ENCODE data around the gene TMCO4.
A peak's percentile ranks its signal among the peaks of the same experiment; 100 is the strongest.

TMCO4 gene

GRCh38 chr1:19723874-19724273 is 75.8 kb downstream of the TMCO4 start:
- DNase-seq (ENCODE audit: extremely low read depth in 1 of 2, low read depth in 1 of 2), result no peak

- DNase-seq (ENCODE audit: extremely low read depth in 1 of 2, low read depth in 1 of 2), result no peak
These were observed 78.7 kb downstream of the TMCO4 start for GRCh38 chr1:19720973-19721372.

GRCh38 chr1:19720174-19720573 is 79.5 kb downstream of the TMCO4 start:
- no peak for DNase-seq (ENCODE audit: extremely low read depth in 1 of 2, low read depth in 1 of 2)

- no peak for DNase-seq (ENCODE audit: extremely low read depth in 1 of 2, low read depth in 1 of 2)
These were observed 82.2 kb downstream of the TMCO4 start for GRCh38 chr1:19717467-19717866.

- peak; percentile 59 to 68 for DNase-seq (ENCODE audit: extremely low read depth in 1 of 2, low read depth in 1 of 2)
These were observed 84.1 kb downstream of the TMCO4 start for GRCh38 chr1:19715334-19716203.

- DNase-seq (ENCODE audit: extremely low read depth in 1 of 2, low read depth in 1 of 2), result no peak
These were observed 86.8 kb downstream of the TMCO4 start for GRCh38 chr1:19712928-19713327.

- no peak for DNase-seq (ENCODE audit: extremely low read depth in 1 of 2, low read depth in 1 of 2)
These were observed 88.7 kb downstream of the TMCO4 start for GRCh38 chr1:19710825-19711611.

- no peak for DNase-seq (ENCODE audit: extremely low read depth in 1 of 2, low read depth in 1 of 2)
These were observed 90.4 kb downstream of the TMCO4 start for GRCh38 chr1:19709260-19709793.

- DNase-seq (ENCODE audit: extremely low read depth in 1 of 2, low read depth in 1 of 2), result no peak
These were observed 91.1 kb downstream of the TMCO4 start for GRCh38 chr1:19708567-19709110.

GRCh38 chr1:19706136-19706535 is 93.6 kb downstream of the TMCO4 start:
- DNase-seq (ENCODE audit: extremely low read depth in 1 of 2, low read depth in 1 of 2), result no peak

GRCh38 chr1:19705464-19705863 is 94.3 kb downstream of the TMCO4 start:
- DNase-seq (ENCODE audit: extremely low read depth in 1 of 2, low read depth in 1 of 2), result no peak

- DNase-seq (ENCODE audit: extremely low read depth in 1 of 2, low read depth in 1 of 2), result peak; percentile 10 to 44
These were observed 95.2 kb downstream of the TMCO4 start for GRCh38 chr1:19704247-19705113.

GRCh38 chr1:19703280-19703679 is 96.4 kb downstream of the TMCO4 start:
- no peak for DNase-seq (ENCODE audit: extremely low read depth in 1 of 2, low read depth in 1 of 2)

GRCh38 chr1:19700079-19700777 is 99.5 kb downstream of the TMCO4 start:
- no peak for DNase-seq (ENCODE audit: extremely low read depth in 1 of 2, low read depth in 1 of 2)

- DNase-seq (ENCODE audit: extremely low read depth in 1 of 2, low read depth in 1 of 2), result no peak
These were observed 101.5 kb downstream of the TMCO4 start for GRCh38 chr1:19698181-19698580.

- no peak for DNase-seq (ENCODE audit: extremely low read depth in 1 of 2, low read depth in 1 of 2)
These were observed 102.9 kb downstream of the TMCO4 start for GRCh38 chr1:19696820-19697219.

- DNase-seq (ENCODE audit: extremely low read depth in 1 of 2, low read depth in 1 of 2), result no peak
These were observed 103.9 kb downstream of the TMCO4 start for GRCh38 chr1:19695772-19696171.

GRCh38 chr1:19694298-19694697 is 105.4 kb downstream of the TMCO4 start:
- DNase-seq (ENCODE audit: extremely low read depth in 1 of 2, low read depth in 1 of 2), result no peak

GRCh38 chr1:19690342-19690741 is 109.4 kb downstream of the TMCO4 start:
- DNase-seq (ENCODE audit: extremely low read depth in 1 of 2, low read depth in 1 of 2), result no peak

- DNase-seq (ENCODE audit: extremely low read depth in 1 of 2, low read depth in 1 of 2), result no peak
These were observed 109.9 kb downstream of the TMCO4 start for GRCh38 chr1:19689856-19690255.
